ENCODE measurements around the gene APOL6.

Gene APOL6

GRCh38 chr22:35605851-35606481 is 42.3 kb upstream of the APOL6 start:
- no peaks in the 10 kb centered on the region for H3K9me3 ChIP-seq (ENCODE audit: control insufficient read depth, insufficient read depth, low read depth, low read length)
- H3K36me3 ChIP-seq (ENCODE audit: control insufficient read depth in 2 of 2, insufficient read depth in 1 of 2, low read length in 2 of 2): no peaks in the 10 kb centered on the region
- H3K4me3 ChIP-seq (ENCODE audit: low read depth, low read length): no peak overlapping the region
- H3K27ac ChIP-seq (ENCODE audit: extremely low read depth, low read depth, low read length): no peak overlapping the region
- H3K4me1 ChIP-seq (ENCODE audit: control insufficient read depth, insufficient read depth, low read length): no peaks in the 10 kb centered on the region
- ChIA-PET CTCF (interaction anchor here (0.6 to 1.0 kb wide), 2 partner anchors 21 to 174 kb away, joined by 3 read pairs; no protein-coding TSS in a partner anchor), POLR2A (no interaction called here)
- TF ChIP-seq KLF1 (tag by site-specific recombination; IDR thresholded peaks at IDR 0.05) (no peak), PBX3 (CRISPR knock-in tag; IDR thresholded peaks at IDR 0.05) (no peak), GLIS2 (tag by site-specific recombination; IDR thresholded peaks at IDR 0.05) (no peak)

- Histone ChIP-seq H3K4me1 (ENCODE audit: control insufficient read depth, insufficient read depth, low read length) (no peaks in the 10 kb centered on the region), H3K27ac (ENCODE audit: extremely low read depth, low read depth, low read length) (no peak overlapping the region), H3K9me3 (ENCODE audit: control insufficient read depth, insufficient read depth, low read depth, low read length) (no peaks in the 10 kb centered on the region), H3K36me3 (ENCODE audit: control insufficient read depth in 2 of 2, insufficient read depth in 1 of 2, low read length in 2 of 2) (no peaks in the 10 kb centered on the region), H3K4me3 (ENCODE audit: low read depth, low read length) (no peak overlapping the region)
- POLR2A ChIA-PET: no interaction called here
- CTCF ChIA-PET: no interaction called here
- TF ChIP-seq KLF16 (tag by site-specific recombination; IDR thresholded peaks at IDR 0.05) (no peak), ZXDB (tag by site-specific recombination; IDR thresholded peaks at IDR 0.05) (no peak), ZNF23 (tag by site-specific recombination; IDR thresholded peaks at IDR 0.05; ENCODE audit: borderline replicate concordance) (no peak), ZNF266 (tag by site-specific recombination; IDR thresholded peaks at IDR 0.05; ENCODE audit: low read depth) (no peak), ZNF837 (tag by site-specific recombination; IDR thresholded peaks at IDR 0.05) (no peak), ZFP3 (tag by site-specific recombination; IDR thresholded peaks at IDR 0.05; ENCODE audit: low read depth) (no peak), ZNF426 (tag by site-specific recombination; IDR thresholded peaks at IDR 0.05) (no peak), GLIS1 (tag by site-specific recombination; IDR thresholded peaks at IDR 0.05) (no peak), ZEB2 (tag by site-specific recombination; IDR thresholded peaks at IDR 0.05) (no peak), ZBTB1 (tag by site-specific recombination; IDR thresholded peaks at IDR 0.05) (no peak), ZNF624 (tag by site-specific recombination; IDR thresholded peaks at IDR 0.05) (no peak), ZNF645 (tag by site-specific recombination; IDR thresholded peaks at IDR 0.05) (no peak), ZBTB44 (tag by site-specific recombination; IDR thresholded peaks at IDR 0.05) (no peak), MZF1 (tag by site-specific recombination; IDR thresholded peaks at IDR 0.05; ENCODE audit: borderline replicate concordance) (no peak), ZNF2 (tag by site-specific recombination; IDR thresholded peaks at IDR 0.05) (no peak), ZNF529 (tag by site-specific recombination; IDR thresholded peaks at IDR 0.05; ENCODE audit: insufficient replicate concordance) (no peak), ELK4 (IDR thresholded peaks at IDR 0.05; ENCODE audit: borderline replicate concordance, low read depth, low read length) (no peak), ZNF776 (tag by site-specific recombination; IDR thresholded peaks at IDR 0.05; ENCODE audit: borderline replicate concordance) (no peak)
- TF ChIP-seq, protein P1, sequence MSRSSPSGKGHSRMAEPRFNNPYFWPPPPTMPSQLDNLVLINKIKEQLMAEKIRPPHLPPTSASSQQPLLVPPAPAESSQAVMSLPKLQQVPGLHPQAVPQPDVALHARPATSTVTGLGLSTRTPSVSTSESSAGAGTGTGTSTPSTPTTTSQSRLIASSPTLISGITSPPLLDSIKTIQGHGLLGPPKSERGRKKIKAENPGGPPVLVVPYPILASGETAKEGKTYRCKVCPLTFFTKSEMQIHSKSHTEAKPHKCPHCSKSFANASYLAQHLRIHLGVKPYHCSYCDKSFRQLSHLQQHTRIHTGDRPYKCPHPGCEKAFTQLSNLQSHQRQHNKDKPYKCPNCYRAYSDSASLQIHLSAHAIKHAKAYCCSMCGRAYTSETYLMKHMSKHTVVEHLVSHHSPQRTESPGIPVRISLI (tag by site-specific recombination; IDR thresholded peaks at IDR 0.05): no peak
Measured at GRCh38 chr22:35606916-35607315, 41.3 kb upstream of the APOL6 start.
